Activated T-helper 17 cell treated with anti-CD3 and anti-CD28 coated beads, Interleukin-2, amount 50 U/mL, for 72 hours (primary cell): ENCODE results near the gene SMTNL2. TPM values are rescaled to one million over a fixed set of nuclear protein-coding genes. Genes with fewer than 3 reads are reported as not detected.
"Not testable (repeated sequence)": the region's sequence is repeated elsewhere in the genome, so short reads cannot be mapped to it uniquely, and the experiment has no call there.

Experiments used
- ATAC-seq: fragments of 150-1000 bp; cut with Tn5 transposase; replicated peaks from 2 replicates; pipeline ENCODE4 v1.10.0; 2021; ENCODE audit warnings: mild to moderate bottlenecking, moderate library complexity
- H3K27ac Mint-ChIP-seq: one replicate; pipeline ENCODE4 v1.8.0; 2022; ENCODE audit warnings: mixed read lengths
- H3K27me3 Mint-ChIP-seq: one replicate; pipeline ENCODE4 v1.8.0; 2022; ENCODE audit warnings: mixed read lengths
- H3K36me3 Mint-ChIP-seq: one replicate; pipeline ENCODE4 v1.8.0; 2022; ENCODE audit warnings: low read depth, mild to moderate bottlenecking, mixed read lengths
- H3K4me1 Mint-ChIP-seq: one replicate; pipeline ENCODE4 v1.8.0; 2022; ENCODE audit warnings: mixed read lengths
- H3K4me3 Mint-ChIP-seq: one replicate; pipeline ENCODE4 v1.8.0; 2022; ENCODE audit warnings: mild to moderate bottlenecking, mixed read lengths
- H3K9me3 Mint-ChIP-seq: one replicate; pipeline ENCODE4 v1.8.0; 2022; ENCODE audit warnings: mixed read lengths
- total RNA-seq, 2 donors: library from RNA; stranded (reverse); gene quantifications; one replicate each; pipeline ENCODE4 v1.2.3, GENCODE V29; 2022

SMTNL2 gene
- total RNA-seq, 2 donors from 2014 or later = not detected

DNA sequence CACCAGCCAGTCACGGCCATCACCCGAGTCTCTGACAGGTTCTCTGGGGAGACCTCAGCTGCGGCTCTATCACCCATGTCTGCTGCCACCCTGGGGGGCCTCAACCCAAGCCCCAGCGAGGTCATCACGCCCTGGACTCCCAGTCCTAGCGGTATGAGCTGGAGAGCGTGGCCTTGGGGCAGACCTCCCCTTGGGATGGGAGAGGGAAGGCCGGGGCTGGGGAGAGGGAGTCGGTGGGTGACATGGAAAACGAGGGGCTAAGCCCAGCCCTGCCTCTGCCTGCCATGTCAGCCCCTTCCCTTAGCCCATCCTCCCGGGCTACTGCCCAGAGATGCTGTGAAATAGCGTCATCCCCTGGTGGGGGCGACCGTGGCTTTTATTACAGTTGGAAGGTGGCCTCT, 8.7 kb downstream of the SMTNL2 start:
- Mint-ChIP-seq H3K27me3 (peaks cover 10% of the 10 kb centered on the region), H3K27ac (no peak overlapping the region), H3K36me3 (no peaks in the 10 kb centered on the region), H3K4me3 (no peak overlapping the region), H3K9me3 (no peaks in the 10 kb centered on the region), H3K4me1 (no peaks in the 10 kb centered on the region)
- no peak for ATAC-seq

DNA sequence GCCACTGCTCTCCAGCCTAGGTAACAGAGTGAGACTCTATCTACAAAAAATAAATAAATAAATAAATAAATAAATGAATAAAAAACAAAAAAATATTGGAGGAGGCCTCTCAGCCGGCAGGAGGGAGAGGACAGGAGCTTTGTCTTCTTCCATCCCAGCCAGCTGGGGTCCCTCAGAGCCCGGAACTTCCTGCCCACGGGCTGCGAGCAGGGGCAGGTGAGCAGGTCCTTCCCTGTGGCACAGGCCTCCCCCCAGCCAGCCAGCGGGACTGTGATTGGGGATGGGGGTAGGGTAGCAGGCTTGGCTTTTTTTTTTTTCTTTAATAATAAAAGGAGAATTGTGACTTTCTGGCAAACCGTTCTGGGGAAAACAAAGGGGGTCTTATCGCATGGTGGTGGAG, 10.1 kb downstream of the SMTNL2 start:
- no peaks in the 10 kb centered on the region for H3K4me1 Mint-ChIP-seq
- no peaks in the 10 kb centered on the region for H3K9me3 Mint-ChIP-seq
- H3K4me3 Mint-ChIP-seq = no peak overlapping the region
- ATAC-seq = no peak
- peaks cover 10% of the 10 kb centered on the region for H3K27me3 Mint-ChIP-seq
- H3K27ac Mint-ChIP-seq = no peak overlapping the region
- H3K36me3 Mint-ChIP-seq = no peaks in the 10 kb centered on the region

DNA sequence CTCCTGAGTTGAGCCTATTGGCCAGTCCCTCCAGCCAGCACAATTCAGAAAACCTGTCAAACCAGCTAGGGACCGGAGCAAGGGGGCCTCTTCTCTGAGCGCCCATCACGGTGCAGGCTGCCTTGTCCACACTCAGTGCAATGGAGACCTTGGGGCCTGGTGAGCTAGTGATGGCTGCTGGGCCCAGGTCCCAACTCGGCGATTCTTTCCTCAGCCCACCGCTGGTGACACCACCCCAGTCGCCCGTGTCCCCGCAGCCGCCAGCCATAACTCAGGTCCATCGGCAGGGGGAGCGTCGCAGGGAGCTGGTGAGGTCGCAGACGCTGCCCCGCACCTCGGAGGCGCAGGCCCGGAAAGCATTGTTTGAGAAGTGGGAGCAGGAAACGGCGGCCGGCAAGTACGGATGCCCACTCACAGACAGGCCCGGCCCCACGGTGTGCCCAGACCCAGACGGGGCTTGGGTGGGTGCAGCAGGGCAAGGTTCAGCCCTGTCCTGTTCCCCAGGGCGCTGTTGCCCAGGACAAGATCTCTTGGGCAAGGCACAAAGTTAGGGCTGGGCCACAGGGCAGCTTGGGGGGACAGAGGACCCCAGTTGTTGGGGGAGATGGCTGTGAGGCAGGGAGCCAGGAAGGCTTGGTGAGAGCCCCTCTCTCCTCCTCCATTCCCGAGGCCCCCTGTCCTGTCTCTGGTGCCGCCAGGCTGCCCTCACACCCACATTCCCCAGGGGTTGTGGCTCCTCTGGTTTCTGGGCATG, 10.8 kb downstream of the SMTNL2 start:
- H3K36me3 Mint-ChIP-seq = no peaks in the 10 kb centered on the region
- peaks cover 10% of the 10 kb centered on the region for H3K27me3 Mint-ChIP-seq
- no peaks in the 10 kb centered on the region for H3K9me3 Mint-ChIP-seq
- no peak overlapping the region for H3K4me3 Mint-ChIP-seq
- H3K4me1 Mint-ChIP-seq = no peaks in the 10 kb centered on the region
- peak; percentile 34 for ATAC-seq
- H3K27ac Mint-ChIP-seq = no peak overlapping the region

DNA sequence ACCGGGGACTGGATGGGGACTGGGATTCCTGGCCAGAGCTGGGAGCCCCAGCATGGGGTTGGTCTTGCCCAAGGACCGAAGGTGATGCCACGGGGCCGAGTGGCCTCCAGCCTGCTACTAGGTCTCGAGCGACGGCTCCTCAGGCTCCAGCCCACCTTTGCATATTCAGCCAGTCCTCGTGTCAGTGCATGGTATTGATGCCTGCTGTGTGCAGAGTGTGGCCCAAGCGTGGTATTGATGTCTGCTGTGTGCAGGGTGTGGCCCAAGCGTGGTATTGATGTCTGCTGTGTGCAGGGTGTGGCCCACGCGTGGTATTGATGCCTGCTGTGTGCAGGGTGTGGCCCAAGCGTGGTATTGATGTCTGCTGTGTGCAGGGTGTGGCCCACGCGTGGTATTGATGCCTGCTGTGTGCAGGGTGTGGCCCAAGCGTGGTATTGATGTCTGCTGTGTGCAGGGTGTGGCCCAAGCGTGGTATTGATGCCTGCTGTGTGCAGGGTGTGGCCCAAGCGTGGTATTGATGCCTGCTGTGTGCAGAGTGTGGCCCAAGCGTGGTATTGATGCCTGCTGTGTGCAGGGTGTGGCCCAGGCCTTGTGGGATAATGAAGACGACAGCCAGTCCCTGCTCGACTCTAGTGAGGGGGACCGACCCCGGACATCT, 11.5 kb downstream of the SMTNL2 start:
- not testable (repeated sequence) for H3K36me3 Mint-ChIP-seq, ATAC-seq, H3K27ac Mint-ChIP-seq, H3K4me3 Mint-ChIP-seq, H3K4me1 Mint-ChIP-seq, H3K9me3 Mint-ChIP-seq, H3K27me3 Mint-ChIP-seq

DNA sequence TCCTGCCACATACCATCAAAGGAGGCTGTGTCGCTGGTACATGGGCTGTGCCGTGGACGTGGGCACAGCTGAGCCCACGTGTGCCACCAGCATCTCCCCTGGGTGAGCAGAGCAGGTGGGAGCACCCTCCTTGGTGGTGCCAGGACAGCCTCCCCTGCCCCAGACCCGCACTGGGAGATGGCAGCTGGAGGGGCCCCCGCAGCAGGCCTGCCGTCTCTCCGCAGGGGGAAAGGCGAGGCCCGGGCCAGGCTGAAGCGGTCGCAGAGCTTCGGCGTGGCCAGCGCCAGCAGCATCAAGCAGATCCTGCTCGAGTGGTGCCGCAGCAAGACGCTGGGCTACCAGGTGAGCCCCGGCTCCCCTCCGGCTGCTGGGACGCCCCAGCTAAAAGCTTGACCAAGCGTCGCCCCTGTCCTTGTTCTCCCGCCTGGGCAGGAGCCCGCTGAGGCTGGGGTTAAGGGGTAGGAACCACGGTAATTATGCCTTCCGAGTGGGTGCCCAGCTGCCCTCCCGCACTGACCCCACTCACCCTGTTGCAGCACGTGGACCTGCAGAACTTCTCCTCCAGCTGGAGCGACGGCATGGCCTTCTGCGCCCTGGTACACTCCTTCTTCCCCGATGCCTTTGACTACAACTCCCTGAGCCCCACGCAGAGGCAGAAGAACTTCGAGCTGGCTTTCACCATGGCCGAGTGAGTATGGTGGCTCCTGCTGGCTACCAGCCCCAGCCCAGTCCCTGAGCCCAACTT, 12.5 kb downstream of the SMTNL2 start:
- no peak overlapping the region for H3K27ac Mint-ChIP-seq
- H3K4me3 Mint-ChIP-seq = no peak overlapping the region
- H3K9me3 Mint-ChIP-seq = no peaks in the 10 kb centered on the region
- no peak for ATAC-seq
- no peaks in the 10 kb centered on the region for H3K36me3 Mint-ChIP-seq
- peaks cover 5% of the 10 kb centered on the region for H3K27me3 Mint-ChIP-seq
- no peaks in the 10 kb centered on the region for H3K4me1 Mint-ChIP-seq

DNA sequence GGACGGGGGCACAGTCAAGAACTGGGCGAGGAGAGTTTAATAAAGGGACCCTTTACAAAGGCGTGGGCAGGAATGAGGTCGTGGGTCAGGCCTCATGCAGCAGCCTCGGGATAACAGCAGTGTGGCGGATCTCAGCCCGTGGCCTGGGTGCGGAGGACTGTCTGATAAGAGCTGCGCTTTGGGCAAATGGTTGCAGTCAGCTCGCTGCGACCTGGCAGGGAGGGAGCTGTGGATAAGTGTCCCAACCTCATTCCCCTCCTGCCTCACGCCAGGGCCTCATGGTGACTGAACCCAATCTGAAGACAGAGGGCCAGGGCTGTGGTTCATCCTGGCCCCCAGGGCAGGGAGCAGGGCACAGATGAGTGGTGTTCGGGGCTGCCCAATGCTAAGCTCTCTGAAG, 13.6 kb downstream of the SMTNL2 start:
- ATAC-seq = no peak
- H3K4me1 Mint-ChIP-seq = no peaks in the 10 kb centered on the region
- H3K27ac Mint-ChIP-seq = no peak overlapping the region
- no peaks in the 10 kb centered on the region for H3K9me3 Mint-ChIP-seq
- no peaks in the 10 kb centered on the region for H3K36me3 Mint-ChIP-seq
- H3K4me3 Mint-ChIP-seq = no peak overlapping the region
- H3K27me3 Mint-ChIP-seq = peaks cover 2% of the 10 kb centered on the region

DNA sequence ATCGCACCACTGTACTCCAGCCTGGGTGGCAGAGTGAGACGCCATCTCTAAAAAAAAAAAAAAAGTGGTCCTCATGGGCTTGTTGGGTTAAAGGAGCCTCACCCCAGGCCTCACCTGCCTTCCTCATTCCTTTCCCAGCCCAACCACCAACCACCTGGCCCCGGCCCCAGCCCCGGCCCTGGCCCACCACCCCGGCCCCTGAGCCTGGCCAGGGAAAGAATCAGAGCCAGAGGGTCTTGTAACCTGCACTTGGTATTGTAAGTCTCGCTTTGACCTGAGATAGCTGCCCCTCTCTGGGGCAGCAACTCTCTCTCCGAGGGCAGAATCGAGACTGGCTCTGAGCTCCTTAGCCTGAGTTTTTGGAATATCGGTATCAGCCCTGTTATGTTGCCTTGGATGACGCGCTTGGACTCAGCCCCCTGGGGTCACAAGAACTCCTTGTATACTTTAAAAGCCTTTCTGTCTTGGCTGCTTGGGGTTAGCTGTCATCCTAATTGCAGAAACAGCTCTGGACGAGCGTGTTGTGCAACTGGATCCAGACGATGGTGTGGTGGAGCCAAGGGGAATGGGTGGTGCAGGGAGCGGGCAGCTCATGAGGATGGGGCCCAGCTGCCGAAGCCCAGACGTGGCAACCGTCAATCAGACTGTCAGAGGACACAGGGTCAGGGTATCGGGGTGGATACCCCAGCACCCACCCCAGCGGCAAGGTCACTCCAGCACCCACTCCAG, 14.6 kb downstream of the SMTNL2 start:
- Mint-ChIP-seq H3K4me1 (no peaks in the 10 kb centered on the region), H3K27me3 (peaks cover 2% of the 10 kb centered on the region), H3K9me3 (no peaks in the 10 kb centered on the region), H3K36me3 (no peaks in the 10 kb centered on the region), H3K27ac (no peak overlapping the region), H3K4me3 (no peak overlapping the region)
- ATAC-seq = no peak

DNA sequence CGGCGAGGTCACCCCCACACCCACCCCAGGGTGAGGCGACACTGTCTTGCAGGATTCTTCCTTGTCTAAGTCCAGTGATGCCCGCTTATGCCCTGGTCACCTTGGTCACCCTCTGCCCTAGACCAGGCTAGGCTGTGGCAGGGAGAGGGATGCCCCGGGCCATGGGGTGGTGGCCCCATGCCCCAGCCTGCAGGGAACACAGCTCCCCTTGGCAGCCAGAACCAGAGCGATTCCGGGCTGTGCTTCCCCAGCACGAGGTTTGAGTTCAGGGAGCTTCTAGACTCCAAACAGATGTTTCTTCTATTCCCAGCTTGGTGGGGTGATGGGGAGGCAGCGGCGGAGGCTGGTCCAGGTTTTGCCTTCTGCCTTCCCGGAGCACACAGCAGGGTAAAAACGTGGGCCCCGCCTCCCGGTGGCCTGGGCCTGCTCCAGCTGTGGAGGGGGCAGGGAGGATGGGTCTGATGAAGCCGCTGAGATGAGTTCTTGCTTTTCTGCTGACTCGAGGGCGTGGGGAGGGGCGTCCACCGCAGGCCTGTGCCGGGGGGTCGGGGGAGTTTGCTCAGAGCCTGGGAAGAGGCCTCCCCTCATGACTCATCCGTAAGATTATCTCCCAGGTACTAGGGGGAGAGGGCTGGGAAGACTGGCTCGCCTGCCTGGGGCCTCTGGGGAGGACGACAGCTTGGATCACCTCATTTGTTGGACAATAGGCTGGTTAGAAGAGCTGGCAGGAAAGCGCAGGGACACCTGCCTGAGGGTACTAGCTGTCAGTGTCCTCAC, 15.4 kb downstream of the SMTNL2 start:
- H3K27ac Mint-ChIP-seq = no peak overlapping the region
- no peak for ATAC-seq
- H3K36me3 Mint-ChIP-seq = no peaks in the 10 kb centered on the region
- H3K4me3 Mint-ChIP-seq = no peak overlapping the region
- peaks cover 5% of the 10 kb centered on the region for H3K27me3 Mint-ChIP-seq
- H3K9me3 Mint-ChIP-seq = no peaks in the 10 kb centered on the region
- H3K4me1 Mint-ChIP-seq = no peaks in the 10 kb centered on the region

DNA sequence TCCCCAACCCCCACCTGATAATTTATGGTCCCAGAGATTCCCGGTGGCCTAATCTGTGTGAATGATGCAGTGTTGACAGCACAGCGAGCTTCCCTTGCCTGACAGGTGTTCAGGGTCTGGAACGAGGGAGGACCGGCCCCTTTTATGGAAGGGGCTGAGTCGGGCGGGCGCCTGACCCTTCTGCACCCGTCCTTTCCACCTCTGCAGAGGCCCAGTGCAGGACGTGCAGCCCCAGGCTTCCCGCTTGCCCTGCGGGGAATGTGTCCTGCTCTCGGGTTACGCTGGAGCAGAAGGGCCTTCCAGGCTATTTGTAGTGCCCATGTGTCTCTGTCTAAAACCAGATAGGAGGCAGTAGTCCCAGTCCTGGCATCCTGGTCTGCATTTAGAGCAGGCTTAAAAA, 16.2 kb downstream of the SMTNL2 start:
- H3K36me3 Mint-ChIP-seq = no peaks in the 10 kb centered on the region
- H3K9me3 Mint-ChIP-seq = no peaks in the 10 kb centered on the region
- no peak for ATAC-seq
- H3K4me1 Mint-ChIP-seq = no peaks in the 10 kb centered on the region
- no peak overlapping the region for H3K4me3 Mint-ChIP-seq
- no peak overlapping the region for H3K27ac Mint-ChIP-seq
- H3K27me3 Mint-ChIP-seq = peaks cover 5% of the 10 kb centered on the region

DNA sequence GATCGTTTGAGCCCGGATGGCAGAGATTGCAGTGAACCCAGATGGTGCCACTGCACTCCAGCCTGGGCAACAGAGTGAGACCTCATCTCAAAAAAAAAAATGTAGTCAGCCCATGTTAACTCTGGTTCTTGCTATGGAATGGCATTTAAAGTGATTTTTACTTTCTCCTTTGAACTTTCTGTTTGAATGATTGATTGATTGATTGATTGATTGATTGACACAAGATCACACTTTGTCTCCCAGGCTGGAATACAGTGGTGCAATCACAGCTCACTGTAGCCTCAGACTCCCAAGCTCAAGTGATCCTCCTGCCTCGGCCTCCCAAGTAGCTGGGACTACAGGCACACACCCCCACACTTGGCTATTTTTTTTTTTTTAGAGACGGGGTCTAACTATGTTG, 17.0 kb downstream of the SMTNL2 start:
- H3K4me3 Mint-ChIP-seq = no peak overlapping the region
- peaks cover 5% of the 10 kb centered on the region for H3K27me3 Mint-ChIP-seq
- no peaks in the 10 kb centered on the region for H3K9me3 Mint-ChIP-seq
- H3K4me1 Mint-ChIP-seq = no peaks in the 10 kb centered on the region
- no peak for ATAC-seq
- H3K36me3 Mint-ChIP-seq = no peaks in the 10 kb centered on the region
- H3K27ac Mint-ChIP-seq = no peak overlapping the region

DNA sequence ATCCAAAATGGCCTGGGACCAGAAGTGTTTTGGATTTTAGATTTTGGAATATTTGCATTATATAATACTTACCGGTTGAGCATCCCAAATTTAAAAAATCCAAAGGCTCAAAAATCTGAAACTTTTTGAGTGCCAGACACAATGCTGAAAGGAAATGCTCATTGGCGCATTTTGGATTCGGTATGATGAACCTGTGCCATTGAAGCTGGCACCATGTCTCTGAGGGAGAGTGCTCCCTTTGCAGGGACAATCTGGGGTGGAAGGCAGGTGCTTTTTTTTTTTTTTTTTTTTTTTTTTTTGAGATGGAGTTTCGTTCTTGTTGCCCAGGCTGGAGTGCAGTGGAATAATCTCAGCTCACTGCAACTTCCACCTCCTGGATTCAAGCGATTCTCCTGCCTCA, 17.7 kb downstream of the SMTNL2 start:
- no peak overlapping the region for H3K27ac Mint-ChIP-seq
- no peak overlapping the region for H3K4me3 Mint-ChIP-seq
- no peaks in the 10 kb centered on the region for H3K4me1 Mint-ChIP-seq
- H3K27me3 Mint-ChIP-seq = peaks cover 4% of the 10 kb centered on the region
- H3K36me3 Mint-ChIP-seq = no peaks in the 10 kb centered on the region
- no peaks in the 10 kb centered on the region for H3K9me3 Mint-ChIP-seq
- no peak for ATAC-seq

DNA sequence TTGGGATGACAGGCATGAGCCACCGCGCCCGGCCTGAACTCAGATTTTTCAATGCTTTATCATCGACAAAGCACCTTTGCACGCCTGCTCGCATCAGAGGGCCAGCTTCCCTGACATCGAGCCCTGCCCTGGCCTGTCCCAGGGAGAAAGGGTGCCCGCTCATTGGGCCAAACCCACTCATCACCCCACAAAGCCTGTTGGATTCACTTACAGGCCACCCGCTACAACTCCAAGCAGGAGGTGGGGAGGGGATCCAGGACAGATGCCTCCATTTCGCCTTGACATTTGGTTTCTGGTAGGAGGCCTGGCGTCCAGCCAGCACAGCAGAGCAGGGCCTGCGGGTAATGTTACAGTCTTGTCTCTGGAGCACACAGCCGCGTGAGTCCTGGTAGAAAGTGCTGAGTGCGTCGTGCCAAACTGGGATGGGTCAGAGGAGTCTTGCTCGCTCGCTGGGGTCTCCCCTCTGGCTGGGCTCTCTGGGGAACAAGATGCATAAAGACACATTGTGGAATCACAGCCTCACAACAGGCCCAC, 19.8 kb downstream of the SMTNL2 start:
- Mint-ChIP-seq H3K9me3 (no peaks in the 10 kb centered on the region), H3K27me3 (peaks cover 7% of the 10 kb centered on the region), H3K4me3 (no peak overlapping the region), H3K36me3 (no peaks in the 10 kb centered on the region), H3K4me1 (no peaks in the 10 kb centered on the region), H3K27ac (no peak overlapping the region)
- ATAC-seq = no peak

DNA sequence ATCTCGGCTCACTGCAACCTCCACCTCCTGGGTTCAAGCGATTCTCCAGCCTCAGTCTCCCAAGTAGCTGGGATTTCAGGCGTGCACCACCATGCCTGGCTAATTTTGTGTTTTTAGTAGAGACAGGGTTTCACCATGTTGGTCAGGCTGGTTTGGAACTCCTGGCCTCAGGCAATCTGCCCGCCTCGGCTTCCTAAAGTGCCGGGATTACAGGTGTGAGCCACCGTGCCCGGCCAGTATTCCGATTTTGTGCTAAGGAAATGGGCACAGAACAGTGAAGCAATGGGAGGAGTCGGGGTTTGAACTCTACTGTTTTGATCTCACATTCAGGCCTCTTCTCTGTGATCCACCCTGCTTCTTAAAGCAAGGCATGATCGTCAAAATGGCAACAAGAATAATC, 20.4 kb downstream of the SMTNL2 start:
- H3K36me3 Mint-ChIP-seq, H3K4me3 Mint-ChIP-seq, H3K27ac Mint-ChIP-seq, ATAC-seq, H3K27me3 Mint-ChIP-seq, H3K4me1 Mint-ChIP-seq, H3K9me3 Mint-ChIP-seq: not testable (repeated sequence)

DNA sequence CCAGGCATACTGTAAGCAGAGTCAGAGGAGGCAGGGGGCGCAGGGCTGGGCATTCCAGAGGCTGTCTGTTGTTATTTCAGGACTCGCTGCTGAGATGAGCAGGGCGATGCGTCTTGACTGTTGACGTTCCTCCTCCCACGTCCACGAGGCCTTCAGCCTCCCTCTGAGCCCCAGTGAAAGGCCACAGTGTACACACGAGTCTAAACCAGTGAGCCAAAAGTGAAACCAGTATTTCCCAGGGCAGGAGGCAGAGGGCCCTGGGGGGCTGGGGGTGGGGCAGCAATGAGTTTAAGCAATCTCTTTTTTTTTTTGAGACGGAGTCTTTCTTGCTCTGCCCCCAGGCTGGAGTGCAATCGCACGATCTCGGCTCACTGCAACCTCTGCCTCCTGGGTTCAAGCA, 21.5 kb downstream of the SMTNL2 start:
- ATAC-seq = no peak
- Mint-ChIP-seq H3K4me1 (no peaks in the 10 kb centered on the region), H3K4me3 (no peak overlapping the region), H3K27ac (no peak overlapping the region), H3K36me3 (no peaks in the 10 kb centered on the region), H3K9me3 (no peaks in the 10 kb centered on the region), H3K27me3 (peaks cover 9% of the 10 kb centered on the region)
